Stomach smooth muscle (tissue), 2 donors: Measurements from ENCODE around the gene ACAA1.

Source experiments
- H3K27ac ChIP-seq: one replicate; pipeline ENCODE4 v1.7.0; 2013; ENCODE audit warnings: mild to moderate bottlenecking, low read length, inconsistent platforms
- H3K27me3 ChIP-seq, 2 donors: one replicate each; pipeline ENCODE4 v1.7.0; 2013; ENCODE audit warnings: low read length in 2 of 2; ENCODE audit not compliant: insufficient read depth in 2 of 2, control insufficient read depth in 1 of 2
- H3K36me3 ChIP-seq, 2 donors: one replicate each; pipeline ENCODE4 v1.7.0; 2013; ENCODE audit warnings: low read length in 2 of 2; ENCODE audit not compliant: control insufficient read depth in 2 of 2, insufficient read depth in 2 of 2
- H3K4me1 ChIP-seq: one replicate; pipeline ENCODE4 v1.7.0; 2013; ENCODE audit warnings: low read length; ENCODE audit not compliant: control insufficient read depth, insufficient read depth
- H3K4me3 ChIP-seq, 2 donors: one replicate each; pipeline ENCODE4 v1.7.0; 2013; ENCODE audit warnings: low read length in 2 of 2
- H3K9ac ChIP-seq, 2 donors: one replicate each; pipeline ENCODE4 v1.7.0; 2013; ENCODE audit warnings: low read length in 2 of 2, mild to moderate bottlenecking in 1 of 2
- H3K9me3 ChIP-seq, 2 donors: one replicate each; pipeline ENCODE4 v1.7.0; 2013; ENCODE audit warnings: low read length in 2 of 2; ENCODE audit not compliant: control insufficient read depth in 2 of 2
- donor health status: healthy.
- donor health status: Pancreatic carcinoma.

The ACAA1 gene

GRCh38 chr3:38154033-38154494 lies 17.1 kb upstream of the ACAA1 start:
- H3K36me3 ChIP-seq = no peaks in the 10 kb centered on the region
- no peaks in the 10 kb centered on the region for H3K27me3 ChIP-seq
- no peaks in the 10 kb centered on the region for H3K9me3 ChIP-seq
- no peak overlapping the region for H3K9ac ChIP-seq
- no peaks in the 10 kb centered on the region for H3K4me1 ChIP-seq
- H3K4me3 ChIP-seq = no peak overlapping the region
- no peak overlapping the region for H3K27ac ChIP-seq

GRCh38 chr3:38153221-38153620 lies 16.3 kb upstream of the ACAA1 start:
- H3K4me3 ChIP-seq = no peak overlapping the region
- no peak overlapping the region for H3K27ac ChIP-seq
- H3K9me3 ChIP-seq = no peaks in the 10 kb centered on the region
- H3K9ac ChIP-seq = no peak overlapping the region
- H3K4me1 ChIP-seq = no peaks in the 10 kb centered on the region
- H3K27me3 ChIP-seq = no peaks in the 10 kb centered on the region
- no peaks in the 10 kb centered on the region for H3K36me3 ChIP-seq

- H3K27ac ChIP-seq = no peak overlapping the region
- H3K9me3 ChIP-seq = no peaks in the 10 kb centered on the region
- no peak overlapping the region for H3K4me3 ChIP-seq
- H3K4me1 ChIP-seq = no peaks in the 10 kb centered on the region
- H3K27me3 ChIP-seq = no peaks in the 10 kb centered on the region
- H3K9ac ChIP-seq = no peak overlapping the region
- no peaks in the 10 kb centered on the region for H3K36me3 ChIP-seq
These were observed 15.7 kb upstream of the ACAA1 start for GRCh38 chr3:38152609-38153008.

GRCh38 chr3:38151667-38152265 lies 14.8 kb upstream of the ACAA1 start:
- H3K4me3 ChIP-seq = no peak overlapping the region
- no peak overlapping the region for H3K27ac ChIP-seq
- no peaks in the 10 kb centered on the region for H3K36me3 ChIP-seq
- H3K27me3 ChIP-seq = no peaks in the 10 kb centered on the region
- H3K9ac ChIP-seq = no peak overlapping the region
- no peaks in the 10 kb centered on the region for H3K9me3 ChIP-seq
- no peaks in the 10 kb centered on the region for H3K4me1 ChIP-seq

- H3K27ac ChIP-seq = no peak overlapping the region
- peaks cover 0 to 4% of the 10 kb centered on the region in 2 donors for H3K9me3 ChIP-seq
- no peak overlapping the region for H3K4me3 ChIP-seq
- no peaks in the 10 kb centered on the region for H3K36me3 ChIP-seq
- H3K27me3 ChIP-seq = no peaks in the 10 kb centered on the region
- no peak overlapping the region for H3K9ac ChIP-seq
- no peaks in the 10 kb centered on the region for H3K4me1 ChIP-seq
These were observed 14.0 kb upstream of the ACAA1 start for GRCh38 chr3:38150780-38151528.

GRCh38 chr3:38149708-38150107 lies 12.8 kb upstream of the ACAA1 start:
- Histone ChIP-seq H3K4me3 (no peak overlapping the region), H3K27ac (no peak overlapping the region), H3K4me1 (no peaks in the 10 kb centered on the region)

GRCh38 chr3:38148311-38148882 lies 11.5 kb upstream of the ACAA1 start:
- Histone ChIP-seq H3K36me3 (no peaks in the 10 kb centered on the region), H3K4me3 (no peak overlapping the region), H3K9me3 (peaks cover 0 to 4% of the 10 kb centered on the region in 2 donors), H3K27ac (no peak overlapping the region), H3K27me3 (peaks cover 0 to 2% of the 10 kb centered on the region in 2 donors), H3K4me1 (no peaks in the 10 kb centered on the region), H3K9ac (no peak overlapping the region)

More at GRCh38 chr3:38149708-38150107, 12.8 kb upstream of the ACAA1 start:
- Histone ChIP-seq H3K36me3 (no peaks in the 10 kb centered on the region), H3K9ac (no peak overlapping the region), H3K27me3 (no peaks in the 10 kb centered on the region), H3K9me3 (peaks cover 0 to 4% of the 10 kb centered on the region in 2 donors)

GRCh38 chr3:38147421-38147820 lies 10.5 kb upstream of the ACAA1 start:
- Histone ChIP-seq H3K4me1 (no peaks in the 10 kb centered on the region), H3K9me3 (peaks cover 0 to 4% of the 10 kb centered on the region in 2 donors), H3K27ac (no peak overlapping the region), H3K4me3 (no peak overlapping the region), H3K36me3 (no peaks in the 10 kb centered on the region), H3K27me3 (peaks cover 0 to 2% of the 10 kb centered on the region in 2 donors), H3K9ac (no peak overlapping the region)

- H3K36me3 ChIP-seq = peaks cover 0 to 5% of the 10 kb centered on the region in 2 donors
- H3K4me3 ChIP-seq = no peak overlapping the region
- peaks cover 0 to 2% of the 10 kb centered on the region in 2 donors for H3K27me3 ChIP-seq
- peaks cover 0 to 4% of the 10 kb centered on the region in 2 donors for H3K9me3 ChIP-seq
- no peak overlapping the region for H3K9ac ChIP-seq
- H3K27ac ChIP-seq = no peak overlapping the region
- no peaks in the 10 kb centered on the region for H3K4me1 ChIP-seq
These were observed 9.6 kb upstream of the ACAA1 start for GRCh38 chr3:38146504-38146903.

GRCh38 chr3:38143511-38143910 lies 6.6 kb upstream of the ACAA1 start:
- Histone ChIP-seq H3K4me3 (no peak overlapping the region), H3K9ac (no peak overlapping the region), H3K9me3 (peaks cover 0 to 4% of the 10 kb centered on the region in 2 donors), H3K4me1 (peaks cover 16% of the 10 kb centered on the region), H3K36me3 (peaks cover 4 to 14% of the 10 kb centered on the region in 2 donors), H3K27me3 (peaks cover 0 to 2% of the 10 kb centered on the region in 2 donors), H3K27ac (no peak overlapping the region)
